CD8-positive, alpha-beta memory T cell (primary cell): ENCODE measurements around the gene PRKCD. TPM values are rescaled to one million over a fixed set of nuclear protein-coding genes. Genes with fewer than 3 reads are reported as not detected.

ENCODE experiments used
- CTCF ChIA-PET: fragments of 350-600 bp; sonication (Branson Sonifier 250); formaldehyde crosslinking; loops from one replicate; lab custom pipeline; 2021; ENCODE audit warnings: antibody characterized with exemption; lab: Charles Lee
- POLR2A ChIA-PET: fragments of 350-600 bp; sonication (Branson Sonifier 250); formaldehyde crosslinking; loops from one replicate; lab custom pipeline; 2021; ENCODE audit warnings: antibody characterized with exemption; lab: Charles Lee
- DNase-seq, 5 donors: peaks; one replicate each; pipeline versions ENCODE4 v3.0.0 to v3.0.0-alpha.2; 2020 to 2022; ENCODE audit warnings: mixed read lengths in 1 of 5
- H3K27ac ChIP-seq: one replicate; pipeline ENCODE4 v1.7.0; 2013; ENCODE audit warnings: low read depth, mild to moderate bottlenecking, low read length, moderate library complexity
- H3K27me3 ChIP-seq: 2 replicates; pipeline ENCODE4 v1.7.0; 2013; ENCODE audit warnings: low read length, mild to moderate bottlenecking; ENCODE audit not compliant: insufficient read depth, poor library complexity, severe bottlenecking
- H3K36me3 ChIP-seq: 2 replicates; pipeline ENCODE4 v1.7.0; 2013; ENCODE audit warnings: mild to moderate bottlenecking, low read length, moderate library complexity; ENCODE audit not compliant: insufficient read depth
- H3K4me1 ChIP-seq: 2 replicates; pipeline ENCODE4 v1.7.0; 2013; ENCODE audit warnings: mild to moderate bottlenecking, low read length, moderate library complexity; ENCODE audit not compliant: insufficient read depth
- H3K4me3 ChIP-seq: 2 replicates; pipeline ENCODE4 v1.7.0; 2013; ENCODE audit warnings: mild to moderate bottlenecking, low read length
- H3K9me3 ChIP-seq: 2 replicates; pipeline ENCODE4 v1.7.0; 2013; ENCODE audit warnings: mild to moderate bottlenecking, low read length
- H3K27ac Mint-ChIP-seq, 8 donors: one replicate each; pipeline ENCODE4 v1.8.0; 2020 to 2021; ENCODE audit warnings: mixed read lengths in 8 of 8, mild to moderate bottlenecking in 6 of 8, inconsistent platforms in 3 of 8, moderate library complexity in 3 of 8
- H3K27me3 Mint-ChIP-seq, 2 donors: one replicate each; pipeline ENCODE4 v1.8.0; 2020 to 2021; ENCODE audit warnings: mixed read lengths in 2 of 2, mild to moderate bottlenecking in 1 of 2, moderate library complexity in 1 of 2
- H3K36me3 Mint-ChIP-seq, 3 donors: one replicate each; pipeline ENCODE4 v1.8.0; 2020 to 2021; ENCODE audit warnings: mixed read lengths in 3 of 3, inconsistent platforms in 1 of 3, mild to moderate bottlenecking in 1 of 3
- H3K4me1 Mint-ChIP-seq, 3 donors: one replicate each; pipeline ENCODE4 v1.8.0; 2020 to 2021; ENCODE audit warnings: mixed read lengths in 3 of 3, inconsistent platforms in 1 of 3, mild to moderate bottlenecking in 1 of 3
- H3K4me3 Mint-ChIP-seq, 7 donors: one replicate each; pipeline ENCODE4 v1.8.0; 2020 to 2021; ENCODE audit warnings: mixed read lengths in 7 of 7, mild to moderate bottlenecking in 6 of 7, moderate library complexity in 4 of 7, inconsistent platforms in 2 of 7
- H3K9me3 Mint-ChIP-seq, 5 donors: one replicate each; pipeline ENCODE4 v1.8.0; 2020 to 2022; ENCODE audit warnings: mixed read lengths in 5 of 5, mild to moderate bottlenecking in 3 of 5, moderate library complexity in 2 of 5, inconsistent platforms in 1 of 5
- polyA plus RNA-seq: library from polyadenylated mRNA; unstranded; fragments of 300-500 nt; fragmentation: Illumina TruSeq; gene quantifications from one replicate; pipeline ENCODE4 v1.2.3, GENCODE V29; 2021
- total RNA-seq, 2 experiments: library from RNA; stranded (reverse); gene quantifications; one replicate each; pipeline ENCODE4 v1.2.3, GENCODE V29; 2021

PRKCD gene
- total and polyA plus RNA-seq, 3 experiments from 2014 or later: 27.2 to 27.3 (median 27.3) TPM

GRCh38 chr3:53221827-53222182, 60.8 kb downstream of the PRKCD start:
- no peak overlapping the region for H3K27ac ChIP-seq
- no peaks in the 10 kb centered on the region for H3K9me3 ChIP-seq
- no peak for DNase-seq
- H3K36me3 Mint-ChIP-seq: peaks cover 2 to 33% (median 4%) of the 10 kb centered on the region in 3 donors
- ChIA-PET POLR2A (no interaction called here), CTCF (no interaction called here)
- peaks cover 0 to 4% of the 10 kb centered on the region in 2 donors for H3K27me3 Mint-ChIP-seq
- H3K27ac Mint-ChIP-seq: peak overlapping the region in 3 of 8 donors; percentile 74 to 82 (median 76)
- no peaks in the 10 kb centered on the region for H3K9me3 Mint-ChIP-seq
- peaks cover 11% of the 10 kb centered on the region for H3K36me3 ChIP-seq
- peaks cover 3 to 6% (median 5%) of the 10 kb centered on the region in 3 donors for H3K4me1 Mint-ChIP-seq
- peaks cover 3% of the 10 kb centered on the region for H3K4me1 ChIP-seq
- no peaks in the 10 kb centered on the region for H3K27me3 ChIP-seq
- no peak overlapping the region for H3K4me3 ChIP-seq
- H3K4me3 Mint-ChIP-seq: no peak overlapping the region

GRCh38 chr3:53222183-53222901, 61.3 kb downstream of the PRKCD start:
- ChIA-PET CTCF (interaction anchor here (0.7 kb wide), 1 partner anchor 88 kb away, joined by 3 read pairs; no protein-coding TSS in a partner anchor), POLR2A (no interaction called here)
- no peaks in the 10 kb centered on the region for H3K27me3 ChIP-seq
- peaks cover 3% of the 10 kb centered on the region for H3K4me1 ChIP-seq
- Mint-ChIP-seq H3K27me3 (peaks cover 0 to 4% of the 10 kb centered on the region in 2 donors), H3K9me3 (no peaks in the 10 kb centered on the region), H3K4me3 (no peak overlapping the region), H3K36me3 (peaks cover 4 to 39% (median 4%) of the 10 kb centered on the region in 3 donors), H3K4me1 (peaks cover 3 to 6% (median 5%) of the 10 kb centered on the region in 3 donors), H3K27ac (peak overlapping the region in 3 of 8 donors; percentile 26 to 84 (median 74))
- no peak overlapping the region for H3K27ac ChIP-seq
- H3K36me3 ChIP-seq: peaks cover 12% of the 10 kb centered on the region
- DNase-seq: no peak
- no peaks in the 10 kb centered on the region for H3K9me3 ChIP-seq
- no peak overlapping the region for H3K4me3 ChIP-seq

GRCh38 chr3:53223025-53223424, 62.0 kb downstream of the PRKCD start:
- no peaks in the 10 kb centered on the region for H3K9me3 ChIP-seq
- Mint-ChIP-seq H3K27ac (peak overlapping the region in 1 of 8 donors; percentile 36), H3K27me3 (peaks cover 0 to 3% of the 10 kb centered on the region in 2 donors), H3K4me1 (peaks cover 3 to 6% (median 5%) of the 10 kb centered on the region in 3 donors), H3K4me3 (no peak overlapping the region), H3K36me3 (peaks cover 4 to 45% (median 4%) of the 10 kb centered on the region in 3 donors), H3K9me3 (no peaks in the 10 kb centered on the region)
- ChIA-PET CTCF (interaction anchor here (0.7 kb wide), 1 partner anchor 89 kb away, joined by 3 read pairs; no protein-coding TSS in a partner anchor), POLR2A (no interaction called here)
- peaks cover 19% of the 10 kb centered on the region for H3K36me3 ChIP-seq
- no peak overlapping the region for H3K4me3 ChIP-seq
- peaks cover 3% of the 10 kb centered on the region for H3K4me1 ChIP-seq
- H3K27ac ChIP-seq: no peak overlapping the region
- DNase-seq: no peak
- no peaks in the 10 kb centered on the region for H3K27me3 ChIP-seq

- H3K27me3 ChIP-seq: no peaks in the 10 kb centered on the region
- no peak overlapping the region for H3K4me3 Mint-ChIP-seq
- H3K27ac Mint-ChIP-seq: peak overlapping the region in 2 of 8 donors; percentile 36 to 58
- no peaks in the 10 kb centered on the region for H3K9me3 ChIP-seq
- peaks cover 24% of the 10 kb centered on the region for H3K36me3 ChIP-seq
- H3K4me1 ChIP-seq: peaks cover 3% of the 10 kb centered on the region
- H3K4me1 Mint-ChIP-seq: peaks cover 3 to 6% (median 5%) of the 10 kb centered on the region in 3 donors
- H3K27me3 Mint-ChIP-seq: peaks cover 0 to 1% of the 10 kb centered on the region in 2 donors
- H3K9me3 Mint-ChIP-seq: no peaks in the 10 kb centered on the region
- no peak overlapping the region for H3K27ac ChIP-seq
- POLR2A ChIA-PET: no interaction called here
- DNase-seq: no peak
- peaks cover 4 to 51% (median 4%) of the 10 kb centered on the region in 3 donors for H3K36me3 Mint-ChIP-seq
- CTCF ChIA-PET: interaction anchor here (1.0 kb wide), 1 partner anchor 9 kb away, joined by 3 read pairs; no protein-coding TSS in a partner anchor
- H3K4me3 ChIP-seq: no peak overlapping the region
These were observed 62.5 kb downstream of the PRKCD start for GRCh38 chr3:53223541-53223966.

- no peak for DNase-seq
- peaks cover 4 to 55% (median 8%) of the 10 kb centered on the region in 3 donors for H3K36me3 Mint-ChIP-seq
- Histone ChIP-seq H3K36me3 (peaks cover 29% of the 10 kb centered on the region), H3K4me1 (peaks cover 3% of the 10 kb centered on the region), H3K27ac (no peak overlapping the region), H3K4me3 (no peak overlapping the region), H3K9me3 (no peaks in the 10 kb centered on the region), H3K27me3 (no peaks in the 10 kb centered on the region)
- POLR2A ChIA-PET: no interaction called here
- peaks cover 0 to 1% of the 10 kb centered on the region in 2 donors for H3K27me3 Mint-ChIP-seq
- H3K4me1 Mint-ChIP-seq: peaks cover 3 to 6% (median 5%) of the 10 kb centered on the region in 3 donors
- peak overlapping the region in 1 of 8 donors; percentile 58 for H3K27ac Mint-ChIP-seq
- H3K9me3 Mint-ChIP-seq: no peaks in the 10 kb centered on the region
- CTCF ChIA-PET: interaction anchor here (1.0 kb wide), 1 partner anchor 9 kb away, joined by 3 read pairs; no protein-coding TSS in a partner anchor
- H3K4me3 Mint-ChIP-seq: no peak overlapping the region
These were observed 63.0 kb downstream of the PRKCD start for GRCh38 chr3:53224026-53224425.

- Histone ChIP-seq H3K27me3 (no peaks in the 10 kb centered on the region), H3K36me3 (peaks cover 34% of the 10 kb centered on the region), H3K9me3 (no peaks in the 10 kb centered on the region), H3K27ac (no peak overlapping the region), H3K4me3 (no peak overlapping the region), H3K4me1 (peaks cover 3% of the 10 kb centered on the region)
- Mint-ChIP-seq H3K27me3 (peaks cover 0 to 1% of the 10 kb centered on the region in 2 donors), H3K4me1 (peaks cover 3 to 6% (median 5%) of the 10 kb centered on the region in 3 donors), H3K36me3 (peaks cover 4 to 60% (median 8%) of the 10 kb centered on the region in 3 donors), H3K4me3 (no peak overlapping the region), H3K27ac (peak overlapping the region in 1 of 8 donors; percentile 24), H3K9me3 (no peaks in the 10 kb centered on the region)
- CTCF ChIA-PET: no interaction called here
- no peak for DNase-seq
- POLR2A ChIA-PET: no interaction called here
These were observed 63.5 kb downstream of the PRKCD start for GRCh38 chr3:53224536-53224935.

GRCh38 chr3:53225181-53225580, 64.2 kb downstream of the PRKCD start:
- H3K36me3 Mint-ChIP-seq: peaks cover 4 to 67% (median 8%) of the 10 kb centered on the region in 3 donors
- peak overlapping the region in 1 of 8 donors; percentile 67 for H3K27ac Mint-ChIP-seq
- CTCF ChIA-PET: no interaction called here
- H3K9me3 Mint-ChIP-seq: no peaks in the 10 kb centered on the region
- DNase-seq: no peak
- Histone ChIP-seq H3K36me3 (peaks cover 36% of the 10 kb centered on the region), H3K27me3 (no peaks in the 10 kb centered on the region), H3K27ac (no peak overlapping the region), H3K9me3 (no peaks in the 10 kb centered on the region), H3K4me1 (no peaks in the 10 kb centered on the region), H3K4me3 (no peak overlapping the region)
- no peak overlapping the region for H3K4me3 Mint-ChIP-seq
- POLR2A ChIA-PET: no interaction called here
- H3K4me1 Mint-ChIP-seq: no peaks in the 10 kb centered on the region
- H3K27me3 Mint-ChIP-seq: peaks cover 0 to 1% of the 10 kb centered on the region in 2 donors

- H3K27ac Mint-ChIP-seq: peak overlapping the region in 2 of 8 donors; percentile 9 to 28
- H3K4me3 Mint-ChIP-seq: no peak overlapping the region
- ChIA-PET POLR2A (no interaction called here), CTCF (no interaction called here)
- H3K27me3 ChIP-seq: no peaks in the 10 kb centered on the region
- no peaks in the 10 kb centered on the region for H3K9me3 Mint-ChIP-seq
- peaks cover 38% of the 10 kb centered on the region for H3K36me3 ChIP-seq
- H3K27ac ChIP-seq: no peak overlapping the region
- peaks cover 4 to 72% (median 8%) of the 10 kb centered on the region in 3 donors for H3K36me3 Mint-ChIP-seq
- no peaks in the 10 kb centered on the region for H3K4me1 Mint-ChIP-seq
- H3K4me1 ChIP-seq: no peaks in the 10 kb centered on the region
- H3K4me3 ChIP-seq: no peak overlapping the region
- no peaks in the 10 kb centered on the region for H3K9me3 ChIP-seq
- H3K27me3 Mint-ChIP-seq: peaks cover 0 to 1% of the 10 kb centered on the region in 2 donors
- no peak for DNase-seq
These were observed 64.6 kb downstream of the PRKCD start for GRCh38 chr3:53225651-53226050.
